ENCODE results near the gene SEC16A.
"Not testable (repeated sequence)": the region's sequence is repeated elsewhere in the genome, so short reads cannot be mapped to it uniquely, and the experiment has no call there.

The SEC16A gene

GRCh38 chr9:136438548-136439480, 44.0 kb downstream of the SEC16A start:
- peak; percentile 28 for DNase-seq (ENCODE audit: low read depth)

- no peak for DNase-seq (ENCODE audit: low read depth)
These were observed 44.8 kb downstream of the SEC16A start for GRCh38 chr9:136437839-136438547.

GRCh38 chr9:136437430-136437829, 45.4 kb downstream of the SEC16A start:
- DNase-seq (ENCODE audit: low read depth) = no peak

GRCh38 chr9:136436055-136436634, 46.7 kb downstream of the SEC16A start:
- no peak for DNase-seq (ENCODE audit: low read depth)

- DNase-seq (ENCODE audit: low read depth) = no peak
These were observed 48.2 kb downstream of the SEC16A start for GRCh38 chr9:136434580-136435169.

GRCh38 chr9:136433849-136434579, 48.8 kb downstream of the SEC16A start:
- no peak for DNase-seq (ENCODE audit: low read depth)

GRCh38 chr9:136433043-136433715, 49.7 kb downstream of the SEC16A start:
- no peak for DNase-seq (ENCODE audit: low read depth)

- no peak for DNase-seq (ENCODE audit: low read depth)
These were observed 50.2 kb downstream of the SEC16A start for GRCh38 chr9:136432591-136432990.

- no peak for DNase-seq (ENCODE audit: low read depth)
These were observed 51.0 kb downstream of the SEC16A start for GRCh38 chr9:136431782-136432350.

GRCh38 chr9:136430588-136431234, 52.1 kb downstream of the SEC16A start:
- no peak for DNase-seq (ENCODE audit: low read depth)

- DNase-seq (ENCODE audit: low read depth) = no peak
These were observed 53.0 kb downstream of the SEC16A start for GRCh38 chr9:136429683-136430491.

GRCh38 chr9:136429075-136429628, 53.7 kb downstream of the SEC16A start:
- no peak for DNase-seq (ENCODE audit: low read depth)

GRCh38 chr9:136426787-136427186, 56.1 kb downstream of the SEC16A start:
- no peak for DNase-seq (ENCODE audit: low read depth)

GRCh38 chr9:136425367-136425766, 57.5 kb downstream of the SEC16A start:
- not testable (repeated sequence) for DNase-seq (ENCODE audit: low read depth)

- no peak for DNase-seq (ENCODE audit: low read depth)
These were observed 58.0 kb downstream of the SEC16A start for GRCh38 chr9:136424750-136425362.

GRCh38 chr9:136423432-136424146, 59.3 kb downstream of the SEC16A start:
- DNase-seq (ENCODE audit: low read depth) = no peak

GRCh38 chr9:136422876-136423275, 60.0 kb downstream of the SEC16A start:
- no peak for DNase-seq (ENCODE audit: low read depth)

GRCh38 chr9:136421791-136422190, 61.0 kb downstream of the SEC16A start:
- no peak for DNase-seq (ENCODE audit: low read depth)
